NB4 (cell line): ENCODE data around the gene CNTNAP2.

Source experiments
- TF ChIP-seq, protein P1 (sequence below): IDR thresholded peaks from one replicate; pipeline ENCODE4 v1.5.1; 2012; ENCODE audit warnings: low read depth, low read length
- TF ChIP-seq, protein P2 (sequence below): IDR thresholded peaks from 2 replicates; pipeline ENCODE4 v1.6.1; 2011; ENCODE audit warnings: low read depth, low read length

DNA sequence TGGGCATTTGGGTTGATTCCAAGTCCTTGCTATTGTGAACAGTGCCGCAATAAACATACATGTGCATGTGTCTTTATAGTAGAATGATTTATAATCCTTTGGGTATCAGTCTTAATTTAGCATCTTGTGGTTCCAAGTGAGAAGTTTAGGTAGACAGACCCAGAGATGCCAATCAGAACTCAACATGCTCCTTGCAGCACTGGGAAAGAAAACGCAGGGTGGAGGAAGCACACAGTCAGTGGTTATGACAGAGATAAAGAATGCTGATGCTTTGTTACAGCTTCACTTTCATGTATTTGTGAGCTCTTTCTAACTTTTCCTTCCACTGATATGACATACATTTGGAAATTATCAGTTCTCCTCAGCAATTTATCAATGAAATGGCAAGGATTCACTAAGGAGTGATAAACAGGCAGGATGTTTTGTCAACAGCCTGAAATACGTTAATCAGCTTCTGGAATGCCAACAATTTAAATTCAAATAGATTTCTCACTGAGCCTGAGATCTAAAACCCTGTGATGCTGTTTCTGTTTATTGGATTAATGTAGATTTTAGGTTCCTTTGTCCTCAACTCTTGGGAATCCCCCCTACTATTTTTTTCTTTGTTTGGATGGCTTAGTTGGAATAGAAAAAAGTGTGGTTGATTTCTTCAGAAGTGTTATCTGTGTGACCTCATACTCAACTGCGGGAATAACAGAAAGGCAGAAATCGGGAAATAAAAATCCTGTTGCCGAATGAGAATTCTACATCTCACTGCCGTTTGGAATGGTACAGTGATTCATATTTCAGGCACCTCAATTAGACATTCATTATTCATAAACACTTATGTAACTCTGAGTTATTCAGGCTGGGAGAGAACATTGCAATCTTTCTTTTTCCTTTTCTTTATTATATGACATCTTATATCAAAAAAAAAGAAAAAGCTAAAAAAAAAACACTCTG lies 675.0 kb downstream of the CNTNAP2 start:
- TF ChIP-seq, protein P1, sequence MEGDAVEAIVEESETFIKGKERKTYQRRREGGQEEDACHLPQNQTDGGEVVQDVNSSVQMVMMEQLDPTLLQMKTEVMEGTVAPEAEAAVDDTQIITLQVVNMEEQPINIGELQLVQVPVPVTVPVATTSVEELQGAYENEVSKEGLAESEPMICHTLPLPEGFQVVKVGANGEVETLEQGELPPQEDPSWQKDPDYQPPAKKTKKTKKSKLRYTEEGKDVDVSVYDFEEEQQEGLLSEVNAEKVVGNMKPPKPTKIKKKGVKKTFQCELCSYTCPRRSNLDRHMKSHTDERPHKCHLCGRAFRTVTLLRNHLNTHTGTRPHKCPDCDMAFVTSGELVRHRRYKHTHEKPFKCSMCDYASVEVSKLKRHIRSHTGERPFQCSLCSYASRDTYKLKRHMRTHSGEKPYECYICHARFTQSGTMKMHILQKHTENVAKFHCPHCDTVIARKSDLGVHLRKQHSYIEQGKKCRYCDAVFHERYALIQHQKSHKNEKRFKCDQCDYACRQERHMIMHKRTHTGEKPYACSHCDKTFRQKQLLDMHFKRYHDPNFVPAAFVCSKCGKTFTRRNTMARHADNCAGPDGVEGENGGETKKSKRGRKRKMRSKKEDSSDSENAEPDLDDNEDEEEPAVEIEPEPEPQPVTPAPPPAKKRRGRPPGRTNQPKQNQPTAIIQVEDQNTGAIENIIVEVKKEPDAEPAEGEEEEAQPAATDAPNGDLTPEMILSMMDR = no peak
- TF ChIP-seq, protein P2, sequence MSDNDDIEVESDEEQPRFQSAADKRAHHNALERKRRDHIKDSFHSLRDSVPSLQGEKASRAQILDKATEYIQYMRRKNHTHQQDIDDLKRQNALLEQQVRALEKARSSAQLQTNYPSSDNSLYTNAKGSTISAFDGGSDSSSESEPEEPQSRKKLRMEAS = no peak
